ENCODE data around the gene PRR19. TPM values are rescaled to one million over a fixed set of nuclear protein-coding genes. Genes with fewer than 3 reads are reported as not detected.

Gene PRR19
- total RNA-seq, 2 donors from 2014 or later = 0.32 to 1.0 TPM

DNA sequence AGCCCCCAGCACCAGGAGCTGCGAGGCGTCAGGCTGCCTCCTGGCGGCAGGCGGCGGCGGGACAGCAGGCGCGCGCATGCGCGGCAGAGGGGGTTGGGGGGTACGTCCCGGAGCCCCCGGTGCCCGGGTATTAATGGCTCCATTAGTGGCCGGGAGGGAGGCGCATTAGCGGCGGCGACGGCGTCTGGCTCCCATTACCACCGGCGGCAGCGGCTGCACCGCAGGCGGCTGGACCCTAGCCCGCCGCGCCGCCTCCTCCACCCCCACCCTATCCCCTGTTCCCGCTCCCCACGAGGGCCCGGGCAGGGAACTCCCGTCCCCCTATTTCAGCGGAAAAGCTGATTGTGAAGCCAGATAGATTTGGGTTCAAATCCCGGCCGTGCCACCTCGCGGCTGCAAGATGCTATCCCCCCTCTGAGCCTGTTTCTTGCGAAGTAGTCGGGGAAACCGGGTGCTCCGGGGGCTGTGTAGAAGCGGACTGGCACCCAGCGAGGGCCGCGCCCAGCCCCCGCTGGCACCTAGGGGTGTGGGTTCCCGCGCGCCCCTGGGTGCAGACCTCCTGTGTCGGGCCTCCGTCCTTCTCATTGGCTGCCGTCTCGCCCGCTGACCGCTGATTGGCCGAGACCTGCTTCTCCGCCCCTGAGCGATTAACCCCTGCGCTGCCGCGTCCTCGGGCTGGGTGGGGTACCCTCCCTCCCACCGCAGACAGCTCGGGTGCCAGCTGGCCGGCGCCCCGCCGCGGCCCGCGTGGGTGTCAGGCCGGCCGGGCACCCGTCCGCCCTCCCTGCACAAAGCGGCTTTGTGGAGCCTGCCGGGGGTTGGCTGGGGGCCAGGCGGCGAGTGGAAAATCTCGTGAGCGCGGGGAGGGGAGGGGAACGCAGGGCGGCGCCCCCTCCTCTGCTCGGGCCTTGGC lies 21.8 kb upstream of the PRR19 start:
- H3K27ac ChIP-seq = peak overlapping the region; percentile 92
- H3K9me3 ChIP-seq = no peaks in the 10 kb centered on the region
- intact Hi-C loops (cut with DNase I) = loop anchor here (2.0 kb wide), 1 partner anchor 33 kb away; no protein-coding TSS in a partner anchor
- peaks cover 34% of the 10 kb centered on the region for H3K4me1 ChIP-seq
- no peaks in the 10 kb centered on the region for H3K36me3 ChIP-seq
- H3K27me3 ChIP-seq = no peaks in the 10 kb centered on the region
- peak overlapping the region; percentile 80 to 81 for H3K9ac ChIP-seq (ENCODE audit: low read depth in 2 of 2, low read length in 2 of 2)
- peak overlapping the region; percentile 73 for H3K4me3 ChIP-seq
- DNase-seq = peak; percentile 94
- TF ChIP-seq CTCF (IDR thresholded peaks at IDR 0.05) = peak; percentile 82

DNA sequence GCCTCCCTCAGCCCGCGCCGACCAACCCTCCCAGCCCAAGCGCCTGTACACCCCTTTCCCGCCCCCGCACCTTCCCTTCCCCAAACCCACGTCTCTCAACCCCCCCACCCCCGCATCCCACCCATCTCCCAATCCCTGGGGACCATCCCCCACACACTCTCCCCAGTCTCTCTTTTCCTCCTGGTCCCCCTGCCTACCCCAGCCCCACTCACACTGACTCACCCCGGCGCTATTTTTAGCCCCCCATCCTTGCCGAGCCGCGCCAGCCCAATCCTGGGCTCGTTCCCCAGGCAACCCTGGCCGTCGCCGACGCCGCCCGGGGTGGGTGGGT lies 21.2 kb upstream of the PRR19 start:
- no peak for TF ChIP-seq CTCF (IDR thresholded peaks at IDR 0.05)
- no peaks in the 10 kb centered on the region for H3K27me3 ChIP-seq
- no peaks in the 10 kb centered on the region for H3K9me3 ChIP-seq
- DNase-seq = peak; percentile 52
- intact Hi-C loops (cut with DNase I) = no loop called here
- H3K36me3 ChIP-seq = no peaks in the 10 kb centered on the region
- H3K27ac ChIP-seq = peak overlapping the region; percentile 92
- peak overlapping the region; percentile 80 to 81 for H3K9ac ChIP-seq (ENCODE audit: low read depth in 2 of 2, low read length in 2 of 2)
- H3K4me1 ChIP-seq = peaks cover 40% of the 10 kb centered on the region
- peak overlapping the region; percentile 73 for H3K4me3 ChIP-seq

DNA sequence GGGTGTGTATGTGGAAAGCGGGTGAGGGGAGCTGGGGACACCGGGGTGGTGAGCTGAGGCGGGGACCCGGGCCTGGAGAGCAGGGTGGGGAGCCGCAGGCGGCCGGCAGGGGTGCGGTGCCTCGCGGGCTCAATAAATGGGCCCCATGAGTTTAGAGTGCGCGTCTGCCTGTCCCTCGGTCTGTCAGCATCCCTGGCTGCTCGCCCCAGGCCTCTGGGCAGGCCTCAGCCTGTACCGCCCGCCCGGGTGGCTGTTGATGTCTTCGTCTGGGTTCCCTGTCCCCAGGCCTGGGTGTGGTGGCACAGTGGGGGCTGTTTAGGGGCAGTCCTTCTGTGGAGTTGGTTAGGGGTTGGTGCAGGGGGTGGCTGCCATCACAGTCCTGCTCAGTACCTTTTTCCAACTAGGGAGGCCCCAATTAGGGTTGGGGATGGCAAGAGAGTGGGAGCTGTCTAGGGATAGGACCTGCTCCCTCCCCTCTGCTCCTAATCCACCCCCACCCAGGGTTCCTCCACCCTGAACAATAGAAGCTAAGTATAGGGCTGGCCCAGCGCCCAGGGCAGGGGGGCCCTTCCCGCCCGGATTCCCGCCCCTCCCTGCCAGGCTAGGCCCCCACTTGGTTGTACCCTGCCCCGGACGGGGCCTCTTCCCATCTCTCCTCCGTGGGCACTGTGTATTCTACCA lies 20.6 kb upstream of the PRR19 start:
- no peaks in the 10 kb centered on the region for H3K36me3 ChIP-seq
- TF ChIP-seq CTCF (IDR thresholded peaks at IDR 0.05) = no peak
- H3K27me3 ChIP-seq = no peaks in the 10 kb centered on the region
- H3K4me1 ChIP-seq = peaks cover 42% of the 10 kb centered on the region
- DNase-seq = peak; percentile 62
- H3K4me3 ChIP-seq = peak overlapping the region; percentile 73
- H3K9ac ChIP-seq (ENCODE audit: low read depth in 2 of 2, low read length in 2 of 2) = peak overlapping the region; percentile 66 to 80
- intact Hi-C loops (cut with DNase I) = no loop called here
- peak overlapping the region; percentile 92 for H3K27ac ChIP-seq
- H3K9me3 ChIP-seq = no peaks in the 10 kb centered on the region

GRCh38 chr19:42281827-42282762 lies 19.8 kb upstream of the PRR19 start:
- Histone ChIP-seq H3K9me3 (no peaks in the 10 kb centered on the region), H3K27me3 (no peaks in the 10 kb centered on the region), H3K36me3 (no peaks in the 10 kb centered on the region), H3K27ac (peak overlapping the region; percentile 92), H3K4me1 (peaks cover 42% of the 10 kb centered on the region), H3K9ac (ENCODE audit: low read depth in 2 of 2, low read length in 2 of 2) (peak overlapping the region; percentile 38 to 43), H3K4me3 (no peak overlapping the region)
- DNase-seq = no peak
- no peak for TF ChIP-seq CTCF (IDR thresholded peaks at IDR 0.05)
- intact Hi-C loops (cut with DNase I) = no loop called here

GRCh38 chr19:42282819-42283187 lies 19.1 kb upstream of the PRR19 start:
- TF ChIP-seq CTCF (IDR thresholded peaks at IDR 0.05) = no peak

More at GRCh38 chr19:42282819-42283187, 19.1 kb upstream of the PRR19 start:
- peak overlapping the region; percentile 68 to 87 for H3K9ac ChIP-seq (ENCODE audit: low read depth in 2 of 2, low read length in 2 of 2)
- H3K9me3 ChIP-seq = no peaks in the 10 kb centered on the region
- H3K4me3 ChIP-seq = no peak overlapping the region
- no peak for DNase-seq
- no peaks in the 10 kb centered on the region for H3K36me3 ChIP-seq
- H3K27me3 ChIP-seq = no peaks in the 10 kb centered on the region
- peak overlapping the region; percentile 92 for H3K27ac ChIP-seq
- intact Hi-C loops (cut with DNase I) = no loop called here
- H3K4me1 ChIP-seq = peaks cover 38% of the 10 kb centered on the region

Measured in colonic mucosa (tissue), 4 donors.